GM12891 (cell line): ENCODE results near the gene CHD1L.
"Not testable (repeated sequence)": the region's sequence is repeated elsewhere in the genome, so short reads cannot be mapped to it uniquely, and the experiment has no call there.

Source experiments
- DNase-seq: peaks from one replicate; pipeline ENCODE4 v3.0.0; 2011; ENCODE audit warnings: low spot score; ENCODE audit not compliant: insufficient read length
- FAIRE-seq: peaks from 2 replicates; lab custom pipeline; 2011; peaks lifted over from hg19 to GRCh38; lab: Jason Lieb, UNC
- PAX5 ChIP-seq: IDR thresholded peaks from 2 replicates; pipeline ENCODE4 v1.6.1; 2011; ENCODE audit warnings: low read length, moderate library complexity, mild to moderate bottlenecking; ENCODE audit not compliant: insufficient read depth, severe bottlenecking
- POLR2A ChIP-seq: IDR thresholded peaks from 2 replicates; pipeline ENCODE4 v1.6.1; 2011; ENCODE audit warnings: low read depth, low read length, control low read depth
- POLR2AphosphoS5 ChIP-seq: IDR thresholded peaks from 2 replicates; pipeline ENCODE4 v1.6.1; 2011; ENCODE audit warnings: low read depth, low read length, control low read depth
- POU2F2 ChIP-seq: IDR thresholded peaks from 2 replicates; pipeline ENCODE4 v1.6.1; 2011; ENCODE audit warnings: low read depth, mild to moderate bottlenecking, control low read depth, low read length, moderate library complexity
- SPI1 ChIP-seq: IDR thresholded peaks from 2 replicates; pipeline ENCODE4 v1.6.1; 2011; ENCODE audit warnings: low read depth, low read length, control low read depth
- TAF1 ChIP-seq: IDR thresholded peaks from 2 replicates; pipeline ENCODE4 v1.6.1; 2011; ENCODE audit warnings: low read depth, low read length, control low read depth

CHD1L gene

GRCh38 chr1:147213271-147213670 is 29.2 kb upstream of the CHD1L start:
- TF ChIP-seq POU2F2 (no peak), PAX5 (no peak), TAF1 (no peak), POLR2AphosphoS5 (no peak), POLR2A (no peak), SPI1 (no peak)
- no peak for FAIRE-seq
- DNase-seq: no peak

DNA sequence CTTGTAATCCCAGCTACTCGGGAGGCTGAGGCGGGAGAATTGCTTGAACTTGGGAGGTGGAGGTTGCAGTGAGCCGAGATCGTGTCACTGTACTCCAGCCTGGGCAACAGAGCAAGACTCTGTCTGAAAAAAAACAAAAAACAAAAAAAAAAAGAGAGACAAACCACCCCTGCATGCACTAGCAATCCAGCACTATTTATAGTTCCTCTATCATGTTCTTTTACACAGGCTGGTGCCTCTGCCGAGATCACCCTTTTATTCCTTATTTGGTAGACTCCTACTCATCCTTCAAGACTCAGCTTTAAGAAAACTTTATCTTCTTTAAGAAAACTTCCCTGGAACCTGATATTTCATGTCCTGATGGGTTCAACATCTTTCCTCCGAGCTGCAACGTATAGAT is 28.2 kb upstream of the CHD1L start:
- FAIRE-seq (no peak), DNase-seq (no peak)
- TF ChIP-seq TAF1: no peak
- no peak for TF ChIP-seq PAX5

DNA sequence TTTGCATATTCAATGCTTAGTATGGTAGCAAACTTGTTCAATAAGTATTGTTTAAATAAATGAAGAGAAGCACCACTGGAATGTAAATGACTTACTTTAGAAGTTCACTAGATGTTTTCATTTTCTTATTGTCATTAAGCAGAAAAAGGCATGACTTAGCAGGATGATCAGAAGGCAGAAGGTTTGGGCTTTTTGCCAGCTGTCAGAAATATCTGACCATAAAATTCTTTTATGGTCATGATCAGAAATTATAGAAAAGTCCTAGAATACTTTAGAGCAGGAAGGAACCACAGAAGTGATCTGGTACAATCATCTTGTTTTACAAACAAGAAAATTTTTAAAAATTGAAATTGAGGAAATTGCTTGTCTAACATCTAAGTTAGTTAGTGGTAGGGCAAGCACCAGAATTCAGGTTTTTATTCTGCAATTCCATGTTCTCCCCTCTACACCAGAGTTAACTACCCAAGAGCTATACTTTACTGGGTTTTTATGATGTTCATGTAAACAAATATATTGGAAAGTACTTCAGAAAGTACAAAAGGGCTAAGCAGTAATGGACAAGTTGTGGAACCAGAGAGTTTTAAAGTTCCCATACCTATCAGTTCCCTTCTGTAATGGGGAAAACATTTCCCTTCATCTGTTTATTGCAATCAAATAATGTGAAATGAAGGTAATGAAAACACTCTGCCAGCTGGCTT is 27.5 kb upstream of the CHD1L start:
- FAIRE-seq (no peak), DNase-seq (no peak)
- TF ChIP-seq POU2F2 (no peak), PAX5 (no peak), SPI1 (no peak), POLR2AphosphoS5 (no peak), TAF1 (no peak), POLR2A (no peak)

GRCh38 chr1:147215540-147215916 is 27.0 kb upstream of the CHD1L start:
- FAIRE-seq (no peak), DNase-seq (no peak)
- TF ChIP-seq POU2F2 (no peak), POLR2A (no peak), POLR2AphosphoS5 (no peak), TAF1 (no peak), PAX5 (no peak), SPI1 (no peak)

GRCh38 chr1:147216124-147216523 is 26.4 kb upstream of the CHD1L start:
- TF ChIP-seq POLR2A: no peak
- TF ChIP-seq POLR2AphosphoS5: no peak
- no peak for TF ChIP-seq TAF1
- no peak for TF ChIP-seq PAX5
- TF ChIP-seq POU2F2: no peak
- TF ChIP-seq SPI1: no peak
- FAIRE-seq (no peak), DNase-seq (no peak)

GRCh38 chr1:147217141-147217540 is 25.3 kb upstream of the CHD1L start:
- no peak for TF ChIP-seq SPI1
- no peak for TF ChIP-seq POU2F2
- no peak for TF ChIP-seq TAF1
- no peak for TF ChIP-seq POLR2AphosphoS5
- TF ChIP-seq POLR2A: no peak
- TF ChIP-seq PAX5: no peak
- no peak for FAIRE-seq

DNA sequence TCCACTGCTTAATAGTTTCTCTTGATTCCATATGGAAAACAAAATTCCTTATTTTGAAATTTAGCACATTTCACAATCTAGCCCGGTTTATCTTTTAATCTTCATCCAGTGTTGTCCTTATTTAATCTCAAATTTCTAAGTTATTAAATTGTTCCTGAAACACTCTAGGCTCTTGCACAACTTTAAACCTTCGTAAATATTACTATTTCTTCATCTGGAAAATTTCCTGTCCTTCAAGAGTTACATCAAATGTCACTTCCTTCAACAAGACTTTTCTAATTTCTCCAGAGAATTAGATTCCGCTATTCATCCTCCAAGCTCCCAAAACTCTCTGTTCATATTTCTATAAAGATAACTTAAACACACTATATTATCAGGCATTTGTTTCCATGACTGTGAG is 23.9 kb upstream of the CHD1L start:
- FAIRE-seq: no peak
- TF ChIP-seq POLR2A (no peak), POLR2AphosphoS5 (no peak), PAX5 (no peak), POU2F2 (no peak), TAF1 (no peak), SPI1 (no peak)
- DNase-seq: no peak

More at GRCh38 chr1:147217141-147217540, 25.3 kb upstream of the CHD1L start:
- DNase-seq: no peak

- TF ChIP-seq POLR2AphosphoS5: no peak
- no peak for TF ChIP-seq POLR2A
- TF ChIP-seq SPI1: no peak
- TF ChIP-seq POU2F2: no peak
- no peak for TF ChIP-seq TAF1
- no peak for TF ChIP-seq PAX5
- DNase-seq (no peak), FAIRE-seq (peak; percentile 62)
Measured at GRCh38 chr1:147223740-147224615, 18.5 kb upstream of the CHD1L start.

DNA sequence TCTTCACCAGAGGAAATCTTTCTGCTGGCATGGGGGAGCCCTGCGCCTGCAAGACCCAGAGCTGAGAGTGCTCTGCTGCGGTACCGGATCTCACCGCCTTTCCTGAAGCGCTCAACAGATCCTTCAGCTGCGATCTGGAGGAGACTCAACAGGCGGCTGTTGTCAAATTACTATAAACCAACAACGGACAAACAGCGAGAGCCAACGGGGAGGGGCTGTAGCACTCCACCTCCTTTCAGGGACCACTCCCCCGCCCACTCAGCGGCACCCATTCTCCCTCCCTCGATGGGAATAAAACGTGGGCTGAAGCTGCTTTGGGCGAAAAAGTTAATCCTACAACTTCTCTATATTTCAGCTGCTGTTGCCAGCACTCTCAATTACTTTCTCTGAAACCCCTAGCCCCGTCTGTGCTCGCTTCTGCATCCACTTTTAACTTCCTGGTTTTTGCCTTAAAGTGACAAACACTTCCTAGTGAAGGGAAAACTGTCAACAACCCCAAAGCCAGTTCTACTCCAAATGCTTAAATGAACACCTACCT is 17.2 kb upstream of the CHD1L start, which contains the start of gene FMO5:
Gene FMO5, minus strand, starts transcription at position 147 of the 538 bp plus-strand sequence. CDS start 310 bp downstream, outside the sequence.
- DNase-seq (peak; percentile 36), FAIRE-seq (no peak)
- TF ChIP-seq POU2F2 (no peak), SPI1 (no peak), PAX5 (no peak), POLR2AphosphoS5 (no peak), TAF1 (no peak), POLR2A (no peak)

- DNase-seq, FAIRE-seq: not testable (repeated sequence)
Measured at GRCh38 chr1:147231032-147231431, 11.5 kb upstream of the CHD1L start.

- DNase-seq, FAIRE-seq: not testable (repeated sequence)
Measured at GRCh38 chr1:147233903-147234302, 8.6 kb upstream of the CHD1L start.
